SK-N-MC (cell line): ENCODE data around the gene SCFD1.

Source experiments
- EZH2 ChIP-seq: fragments of 200-600 bp; sonication (generic); IDR thresholded peaks from one replicate; pipeline ENCODE4 v1.6.1; 2017; ENCODE audit warnings: antibody characterized with exemption
- FOXP2 ChIP-seq: optimal IDR thresholded peaks from 2 replicates; pipeline ENCODE3; 2011; ENCODE audit warnings: mild to moderate bottlenecking, moderate library complexity; ENCODE audit not compliant: insufficient read depth; ENCODE audit errors: extremely low read length, control extremely low read depth

DNA sequence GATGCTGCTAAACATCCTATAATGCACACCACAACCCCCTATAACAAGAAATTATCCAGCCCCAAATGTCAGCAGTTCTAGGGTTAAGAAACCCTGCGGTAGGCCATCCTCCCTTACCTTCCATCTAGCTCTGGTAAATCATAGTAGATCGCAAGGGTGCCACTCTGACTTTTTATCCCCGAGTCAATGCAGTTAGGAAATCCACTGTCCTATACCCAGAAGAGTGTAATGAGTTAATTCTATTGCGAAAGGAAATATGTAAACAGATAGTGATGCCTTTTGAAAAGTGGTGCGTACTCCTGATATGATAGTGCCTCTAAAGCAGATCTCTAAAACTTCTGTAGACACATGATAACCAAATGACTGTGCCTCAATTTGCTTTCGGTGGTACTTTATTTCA, 29.8 kb downstream of the SCFD1 start:
- TF ChIP-seq FOXP2: no peak
- no peak for TF ChIP-seq EZH2
